ENCODE results near the gene SCN8A. TPM values are rescaled to one million over a fixed set of nuclear protein-coding genes. Genes with fewer than 3 reads are reported as not detected.

Gene SCN8A
- polyA plus RNA-seq, 2 of the 4 experiments (the other 2 are of a cell fraction) = 1.8 to 4.8 TPM

DNA sequence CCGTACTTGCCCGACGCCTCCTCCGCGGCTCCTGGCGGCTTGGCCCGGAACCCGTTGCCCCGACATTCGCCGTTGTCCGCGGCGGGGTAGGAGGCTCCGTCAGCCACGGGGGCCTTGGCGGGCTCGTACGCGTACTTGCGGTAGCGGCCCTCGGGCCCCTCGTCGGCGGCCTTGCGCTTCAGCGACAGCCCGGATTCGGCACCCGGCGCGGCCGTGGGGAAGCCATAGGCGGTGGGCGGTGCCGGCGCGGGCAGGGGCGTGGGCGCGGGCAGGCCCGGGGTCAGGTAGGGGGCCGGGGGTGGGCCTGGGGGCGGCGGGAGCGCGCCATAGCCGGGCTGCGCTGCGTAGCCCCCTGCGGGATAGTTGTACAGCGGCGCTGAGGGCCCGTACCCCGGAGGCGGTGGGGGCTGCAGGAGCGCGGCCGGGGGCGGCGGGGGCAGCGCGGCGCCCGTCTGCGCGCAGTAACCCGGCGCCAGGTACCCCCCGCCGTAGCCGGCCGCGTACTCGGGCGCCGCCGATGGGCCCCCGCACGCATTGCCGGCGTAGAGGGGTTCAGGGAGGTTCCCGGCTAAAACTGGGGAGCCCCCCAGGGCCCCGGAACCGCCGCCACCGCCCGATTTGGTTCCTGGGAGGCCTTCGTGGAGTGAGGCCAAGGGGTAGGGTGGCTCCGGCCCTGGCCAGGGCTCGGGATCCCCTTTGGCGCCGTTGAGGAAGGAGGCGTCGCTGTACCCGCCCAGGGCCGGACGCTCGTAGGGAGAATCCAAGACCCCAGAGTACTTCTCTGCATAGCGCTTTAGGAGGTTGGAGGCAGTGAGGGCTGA, 230.6 kb downstream of the SCN8A start:
- Histone ChIP-seq H3K4me1 (peaks cover 33% of the 10 kb centered on the region), H3K27ac (peak overlapping the region; percentile 98 to 100), H3K9me3 (no peaks in the 10 kb centered on the region), H3K4me3 (peak overlapping the region; percentile 94), H3K4me2 (peak overlapping the region; percentile 90)
- no peak for TF ChIP-seq RFX5 (IDR thresholded peaks at IDR 0.05)
- TF ChIP-seq POLR2A (IDR thresholded peaks at IDR 0.05; ENCODE audit: low read length) = peak; percentile 33; the same call in 1 of the 2 replicates
- TF ChIP-seq PHF8 (IDR thresholded peaks at IDR 0.05; ENCODE audit: borderline replicate concordance, low read depth) = peak; percentile 73
- no peak for TF ChIP-seq RAD21 (conservative IDR thresholded peaks at IDR 0.05 in 1 of 2, IDR thresholded peaks at IDR 0.05 in 1 of 2)
- TF ChIP-seq JUN (IDR thresholded peaks at IDR 0.05) = peak in 1 of 2 experiments; percentile 26; a peak in 3 of 5 replicates
- ATAC-seq (peak; percentile 1 to 11; a peak in 3 of 6 replicates), DNase-seq (ENCODE audit: low read depth in 1 of 2, low spot score in 1 of 2) (no peak), FAIRE-seq (no peak)
- CTCF ChIA-PET = interaction anchor here (0.7 to 10.5 kb wide), 18 partner anchors 10 to 419 kb away, joined by 3 to 155 read pairs (median 6); partner anchors contain the start of gene SLC4A8
- 46% methylated on average over 28 of the region's 101 CpGs for WGBS (ENCODE audit: missing lambda C conversion rate)
- POLR2A ChIA-PET = interaction anchor here (0.9 to 1.7 kb wide), 7 partner anchors 10 to 450 kb away, joined by 3 to 8 read pairs (median 4); no protein-coding TSS in a partner anchor

DNA sequence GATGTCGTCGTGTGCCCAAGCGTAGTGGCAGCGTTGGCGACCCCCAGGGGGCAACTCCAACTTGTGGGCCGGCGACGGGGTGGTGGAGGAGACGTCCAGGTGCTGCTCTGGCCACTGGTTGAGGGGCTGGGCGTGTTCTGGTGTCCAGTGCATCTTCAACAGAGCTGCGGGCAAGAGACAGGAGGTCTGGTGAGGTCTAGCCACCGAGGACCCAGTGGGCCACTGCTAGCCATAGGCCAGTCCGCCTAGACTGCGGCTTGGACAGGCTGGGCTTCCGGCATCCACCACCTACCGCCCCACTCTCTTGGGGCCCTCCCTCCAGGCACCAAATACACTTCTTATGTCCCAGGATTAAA, 231.2 kb downstream of the SCN8A start:
- Histone ChIP-seq H3K4me1 (peaks cover 33% of the 10 kb centered on the region), H3K27ac (peak overlapping the region in 1 of 2 experiments; percentile 100; a peak in 3 of 6 replicates), H3K4me2 (peak overlapping the region; percentile 90), H3K9me3 (no peaks in the 10 kb centered on the region), H3K4me3 (peak overlapping the region; percentile 94)
- TF ChIP-seq NPAS2 (CRISPR knock-in tag; IDR thresholded peaks at IDR 0.05; ENCODE audit: borderline replicate concordance) (no peak), EP300 (IDR thresholded peaks at IDR 0.05) (no peak), TP53 (CRISPR knock-in tag; IDR thresholded peaks at IDR 0.05) (no peak)
- TF ChIP-seq, protein P1, sequence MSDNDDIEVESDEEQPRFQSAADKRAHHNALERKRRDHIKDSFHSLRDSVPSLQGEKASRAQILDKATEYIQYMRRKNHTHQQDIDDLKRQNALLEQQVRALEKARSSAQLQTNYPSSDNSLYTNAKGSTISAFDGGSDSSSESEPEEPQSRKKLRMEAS (IDR thresholded peaks at IDR 0.05) = no peak
- TF ChIP-seq, protein P2, sequence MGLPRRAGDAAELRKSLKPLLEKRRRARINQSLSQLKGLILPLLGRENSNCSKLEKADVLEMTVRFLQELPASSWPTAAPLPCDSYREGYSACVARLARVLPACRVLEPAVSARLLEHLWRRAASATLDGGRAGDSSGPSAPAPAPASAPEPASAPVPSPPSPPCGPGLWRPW (IDR thresholded peaks at IDR 0.05) = no peak
- POLR2A ChIA-PET = no interaction called here
- CTCF ChIA-PET = interaction anchor here (2.9 to 5.0 kb wide), 3 partner anchors 10 to 402 kb away, joined by 17 to 92 read pairs (median 18); no protein-coding TSS in a partner anchor
- no peak for FAIRE-seq
- 96% methylated on average over 16 of the region's 16 CpGs for WGBS (ENCODE audit: missing lambda C conversion rate)
- no peak for DNase-seq (ENCODE audit: low read depth in 1 of 2, low spot score in 1 of 2)
- no peak for ATAC-seq

DNA sequence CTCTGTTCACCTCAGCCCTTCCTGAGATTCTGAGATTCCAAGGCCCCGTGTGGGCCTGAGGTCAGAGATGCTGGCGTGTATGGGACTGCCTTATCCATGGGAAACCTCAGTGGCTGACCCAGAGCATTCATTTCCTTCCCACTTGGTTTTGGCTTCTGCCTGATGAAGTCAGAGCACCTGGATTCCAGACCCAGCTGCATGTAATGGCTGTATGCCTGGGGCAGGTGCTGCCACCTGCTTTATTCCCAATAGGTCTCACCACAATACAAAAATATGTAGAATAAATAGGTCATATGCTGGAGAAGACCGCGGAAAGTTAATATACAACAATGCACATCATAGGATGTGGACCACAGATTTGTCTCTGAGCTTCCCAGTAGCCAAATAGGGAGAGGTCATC, 231.9 kb downstream of the SCN8A start:
- Histone ChIP-seq H3K9me3 (no peaks in the 10 kb centered on the region), H3K4me3 (no peak overlapping the region), H3K4me2 (no peak overlapping the region; the same call in 2 of the 3 replicates), H3K27ac (no peak overlapping the region), H3K4me1 (peaks cover 33% of the 10 kb centered on the region)
- no peak for ATAC-seq
- CTCF ChIA-PET = interaction anchor here (1.2 to 5.0 kb wide), 20 partner anchors 9 to 408 kb away, joined by 3 to 92 read pairs (median 6); partner anchors contain the start of gene SLC4A8
- POLR2A ChIA-PET = interaction anchor here (1.9 to 2.4 kb wide), 3 partner anchors 9 to 401 kb away, joined by 5 to 11 read pairs (median 8); a partner anchor contains a TSS
- DNase-seq (ENCODE audit: low read depth in 1 of 2, low spot score in 1 of 2) = no peak
- FAIRE-seq = no peak
- WGBS (ENCODE audit: missing lambda C conversion rate) = 93% methylated on average over 4 of the region's 4 CpGs
- TF ChIP-seq POLR2A (IDR thresholded peaks at IDR 0.05; ENCODE audit: low read length) (no peak), SMC3 (IDR thresholded peaks at IDR 0.05) (no peak), ESRRA (IDR thresholded peaks at IDR 0.05; ENCODE audit: borderline replicate concordance, low read length) (no peak)

DNA sequence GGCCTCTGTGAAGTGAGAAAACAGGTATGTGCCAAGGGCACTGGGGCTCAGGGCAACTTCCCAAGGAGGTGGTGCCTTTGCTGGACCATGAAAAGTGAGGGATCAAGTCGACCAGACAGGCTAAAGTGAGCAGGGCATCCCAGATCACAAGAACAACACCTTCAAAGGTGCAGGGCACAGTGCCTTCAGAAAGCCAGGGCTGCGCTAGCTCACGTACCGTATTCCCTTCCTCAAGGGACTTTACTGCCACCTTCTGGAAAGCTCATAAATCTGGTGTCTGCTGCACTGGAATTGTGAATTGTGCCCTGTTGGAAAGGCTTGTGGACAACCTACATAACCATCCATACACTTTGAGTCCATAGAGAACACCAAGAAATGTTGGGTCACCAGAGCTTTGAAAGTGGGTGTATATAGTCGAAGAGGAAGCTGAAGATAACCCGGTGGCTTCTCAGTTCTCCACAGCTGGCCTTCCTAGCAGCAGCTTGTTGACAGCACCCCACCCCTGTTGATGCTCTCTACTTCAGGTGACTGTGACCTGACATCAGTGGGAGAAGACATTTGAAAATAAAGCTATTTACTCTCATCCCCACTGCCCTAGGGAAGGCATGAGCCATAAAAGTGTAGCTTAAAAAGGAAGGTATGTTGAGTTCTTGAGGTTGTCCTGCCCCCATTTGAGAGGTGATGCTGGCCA, 233.0 kb downstream of the SCN8A start:
- WGBS (ENCODE audit: missing lambda C conversion rate) = 4% methylated on average over 6 of the region's 6 CpGs
- CTCF ChIA-PET = interaction anchor here (0.6 to 5.0 kb wide), 54 partner anchors 8 to 472 kb away, joined by 3 to 92 read pairs (median 4); partner anchors contain the start of gene SLC4A8
- Histone ChIP-seq H3K4me1 (peaks cover 24% of the 10 kb centered on the region), H3K4me3 (no peak overlapping the region), H3K4me2 (no peak overlapping the region), H3K27ac (no peak overlapping the region), H3K9me3 (no peaks in the 10 kb centered on the region)
- DNase-seq (ENCODE audit: low read depth in 1 of 2, low spot score in 1 of 2) = peak; percentile 70 to 85
- POLR2A ChIA-PET = interaction anchor here (0.9 to 2.4 kb wide), 5 partner anchors 10 to 606 kb away, joined by 3 to 11 read pairs (median 5); partner anchors contain the start of gene POU6F1
- FAIRE-seq = peak; percentile 98
- ATAC-seq = peak; percentile 30 to 67; a peak in 3 of 6 replicates
- TF ChIP-seq, protein P3, sequence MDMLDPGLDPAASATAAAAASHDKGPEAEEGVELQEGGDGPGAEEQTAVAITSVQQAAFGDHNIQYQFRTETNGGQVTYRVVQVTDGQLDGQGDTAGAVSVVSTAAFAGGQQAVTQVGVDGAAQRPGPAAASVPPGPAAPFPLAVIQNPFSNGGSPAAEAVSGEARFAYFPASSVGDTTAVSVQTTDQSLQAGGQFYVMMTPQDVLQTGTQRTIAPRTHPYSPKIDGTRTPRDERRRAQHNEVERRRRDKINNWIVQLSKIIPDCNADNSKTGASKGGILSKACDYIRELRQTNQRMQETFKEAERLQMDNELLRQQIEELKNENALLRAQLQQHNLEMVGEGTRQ (IDR thresholded peaks at IDR 0.05) = no peak
- TF ChIP-seq, protein P4, sequence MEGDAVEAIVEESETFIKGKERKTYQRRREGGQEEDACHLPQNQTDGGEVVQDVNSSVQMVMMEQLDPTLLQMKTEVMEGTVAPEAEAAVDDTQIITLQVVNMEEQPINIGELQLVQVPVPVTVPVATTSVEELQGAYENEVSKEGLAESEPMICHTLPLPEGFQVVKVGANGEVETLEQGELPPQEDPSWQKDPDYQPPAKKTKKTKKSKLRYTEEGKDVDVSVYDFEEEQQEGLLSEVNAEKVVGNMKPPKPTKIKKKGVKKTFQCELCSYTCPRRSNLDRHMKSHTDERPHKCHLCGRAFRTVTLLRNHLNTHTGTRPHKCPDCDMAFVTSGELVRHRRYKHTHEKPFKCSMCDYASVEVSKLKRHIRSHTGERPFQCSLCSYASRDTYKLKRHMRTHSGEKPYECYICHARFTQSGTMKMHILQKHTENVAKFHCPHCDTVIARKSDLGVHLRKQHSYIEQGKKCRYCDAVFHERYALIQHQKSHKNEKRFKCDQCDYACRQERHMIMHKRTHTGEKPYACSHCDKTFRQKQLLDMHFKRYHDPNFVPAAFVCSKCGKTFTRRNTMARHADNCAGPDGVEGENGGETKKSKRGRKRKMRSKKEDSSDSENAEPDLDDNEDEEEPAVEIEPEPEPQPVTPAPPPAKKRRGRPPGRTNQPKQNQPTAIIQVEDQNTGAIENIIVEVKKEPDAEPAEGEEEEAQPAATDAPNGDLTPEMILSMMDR (IDR thresholded peaks at IDR 0.05) = peak; percentile 73
- TF ChIP-seq SMC3 (IDR thresholded peaks at IDR 0.05) (peak; percentile 56), RAD21 (conservative IDR thresholded peaks at IDR 0.05 in 1 of 2, IDR thresholded peaks at IDR 0.05 in 1 of 2) (peak; percentile 71 to 85)

All from A549 (cell line).